DND-41 (cell line): ENCODE measurements around the gene GPX1.

Experiments
- EZH2 ChIP-seq: IDR thresholded peaks from 3 replicates; pipeline ENCODE4 v1.6.1; 2012; ENCODE audit warnings: borderline replicate concordance, low read depth, mild to moderate bottlenecking, moderate library complexity, low read length, inconsistent platforms; ENCODE audit not compliant: severe bottlenecking
- TF ChIP-seq, protein P1 (sequence below): IDR thresholded peaks from 2 replicates; pipeline ENCODE4 v1.5.1; 2012; ENCODE audit warnings: borderline replicate concordance, low read length, moderate library complexity, mild to moderate bottlenecking; ENCODE audit not compliant: poor library complexity, severe bottlenecking; ENCODE audit errors: extremely low read depth

DNA sequence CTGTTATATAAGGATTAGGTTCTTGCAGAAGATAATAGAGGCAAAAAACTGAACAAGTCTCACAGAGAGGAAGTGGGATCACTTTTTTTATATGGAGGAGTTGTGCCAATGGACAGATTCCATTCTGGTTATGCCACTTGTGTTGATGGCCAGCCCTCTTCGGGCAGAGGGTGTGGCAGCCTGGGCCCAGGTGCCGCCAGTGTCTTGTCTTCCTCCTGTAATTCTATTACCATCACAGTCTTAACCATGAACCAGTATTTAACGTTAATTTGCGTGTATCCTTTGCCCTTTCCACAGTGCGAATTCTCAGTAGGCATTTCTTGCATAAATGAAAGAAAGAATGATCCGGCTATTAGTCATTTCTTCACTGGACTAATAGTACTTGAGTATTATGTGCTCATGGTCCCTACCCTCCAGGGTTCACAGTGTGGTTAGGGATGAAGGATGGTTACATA is 11.3 kb downstream of the GPX1 start:
- TF ChIP-seq, protein P1, sequence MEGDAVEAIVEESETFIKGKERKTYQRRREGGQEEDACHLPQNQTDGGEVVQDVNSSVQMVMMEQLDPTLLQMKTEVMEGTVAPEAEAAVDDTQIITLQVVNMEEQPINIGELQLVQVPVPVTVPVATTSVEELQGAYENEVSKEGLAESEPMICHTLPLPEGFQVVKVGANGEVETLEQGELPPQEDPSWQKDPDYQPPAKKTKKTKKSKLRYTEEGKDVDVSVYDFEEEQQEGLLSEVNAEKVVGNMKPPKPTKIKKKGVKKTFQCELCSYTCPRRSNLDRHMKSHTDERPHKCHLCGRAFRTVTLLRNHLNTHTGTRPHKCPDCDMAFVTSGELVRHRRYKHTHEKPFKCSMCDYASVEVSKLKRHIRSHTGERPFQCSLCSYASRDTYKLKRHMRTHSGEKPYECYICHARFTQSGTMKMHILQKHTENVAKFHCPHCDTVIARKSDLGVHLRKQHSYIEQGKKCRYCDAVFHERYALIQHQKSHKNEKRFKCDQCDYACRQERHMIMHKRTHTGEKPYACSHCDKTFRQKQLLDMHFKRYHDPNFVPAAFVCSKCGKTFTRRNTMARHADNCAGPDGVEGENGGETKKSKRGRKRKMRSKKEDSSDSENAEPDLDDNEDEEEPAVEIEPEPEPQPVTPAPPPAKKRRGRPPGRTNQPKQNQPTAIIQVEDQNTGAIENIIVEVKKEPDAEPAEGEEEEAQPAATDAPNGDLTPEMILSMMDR: no peak
- TF ChIP-seq EZH2: no peak
